ENCODE results near the gene ACSL6. TPM values are rescaled to one million over a fixed set of nuclear protein-coding genes. Genes with fewer than 3 reads are reported as not detected.

The ACSL6 gene
- total RNA-seq, 1 experiment from 2014 or later = 4.8 TPM

DNA sequence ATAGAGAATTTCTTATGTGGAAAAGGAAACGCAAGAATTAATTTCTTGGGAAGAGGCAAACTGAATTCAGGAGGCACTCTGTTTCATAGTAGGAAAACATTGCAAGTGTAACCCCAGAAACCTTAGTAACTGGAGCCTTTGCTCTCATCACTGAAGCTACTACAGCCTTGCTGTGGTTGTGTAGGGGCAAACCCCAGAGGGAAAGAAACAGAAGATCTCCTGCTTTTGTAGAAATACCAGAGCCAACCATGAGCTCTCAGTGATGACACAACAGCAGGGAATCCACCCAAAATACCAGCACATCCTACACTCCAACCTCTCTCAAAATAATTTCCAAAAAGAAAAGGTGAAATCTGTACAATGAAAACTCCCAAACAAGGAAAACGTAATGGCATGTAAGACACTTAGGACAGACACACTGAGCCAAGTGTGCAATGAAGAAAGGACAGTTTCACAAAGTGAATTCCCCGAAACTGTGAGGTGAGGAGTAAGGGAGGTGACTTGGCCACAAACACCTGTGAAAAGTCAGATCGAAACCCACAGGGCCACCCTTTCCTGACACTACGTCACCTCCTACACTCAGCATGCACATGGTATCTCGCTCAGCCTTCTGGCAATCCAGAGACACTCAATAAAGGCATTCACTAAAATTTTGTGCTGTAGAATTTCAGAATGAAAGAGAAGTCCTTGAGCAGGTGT, 8.5 kb upstream of the ACSL6 start:
- ChIA-PET POLR2A (interaction anchor here (0.6 kb wide), 1 partner anchor 274 kb away, joined by 4 read pairs; no protein-coding TSS in a partner anchor), CTCF (interaction anchor here (1.3 kb wide), 1 partner anchor 9 kb away, joined by 3 read pairs; the partner anchor contains the start of gene ACSL6)
- ATAC-seq (no peak), DNase-seq (ENCODE audit: low spot score) (no peak)
- no peak overlapping the region for H3K27ac Mint-ChIP-seq
- H3K9me3 Mint-ChIP-seq = no peaks in the 10 kb centered on the region
- peaks cover 8% of the 10 kb centered on the region; the same call in 1 of the 2 replicates for H3K4me1 Mint-ChIP-seq
- no peaks in the 10 kb centered on the region for H3K36me3 Mint-ChIP-seq
- no peak overlapping the region for H3K4me3 Mint-ChIP-seq
- TF ChIP-seq, protein P1, sequence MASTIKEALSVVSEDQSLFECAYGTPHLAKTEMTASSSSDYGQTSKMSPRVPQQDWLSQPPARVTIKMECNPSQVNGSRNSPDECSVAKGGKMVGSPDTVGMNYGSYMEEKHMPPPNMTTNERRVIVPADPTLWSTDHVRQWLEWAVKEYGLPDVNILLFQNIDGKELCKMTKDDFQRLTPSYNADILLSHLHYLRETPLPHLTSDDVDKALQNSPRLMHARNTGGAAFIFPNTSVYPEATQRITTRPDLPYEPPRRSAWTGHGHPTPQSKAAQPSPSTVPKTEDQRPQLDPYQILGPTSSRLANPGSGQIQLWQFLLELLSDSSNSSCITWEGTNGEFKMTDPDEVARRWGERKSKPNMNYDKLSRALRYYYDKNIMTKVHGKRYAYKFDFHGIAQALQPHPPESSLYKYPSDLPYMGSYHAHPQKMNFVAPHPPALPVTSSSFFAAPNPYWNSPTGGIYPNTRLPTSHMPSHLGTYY (CRISPR knock-in tag; IDR thresholded peaks at IDR 0.05) = no peak
- TF ChIP-seq, protein P2, sequence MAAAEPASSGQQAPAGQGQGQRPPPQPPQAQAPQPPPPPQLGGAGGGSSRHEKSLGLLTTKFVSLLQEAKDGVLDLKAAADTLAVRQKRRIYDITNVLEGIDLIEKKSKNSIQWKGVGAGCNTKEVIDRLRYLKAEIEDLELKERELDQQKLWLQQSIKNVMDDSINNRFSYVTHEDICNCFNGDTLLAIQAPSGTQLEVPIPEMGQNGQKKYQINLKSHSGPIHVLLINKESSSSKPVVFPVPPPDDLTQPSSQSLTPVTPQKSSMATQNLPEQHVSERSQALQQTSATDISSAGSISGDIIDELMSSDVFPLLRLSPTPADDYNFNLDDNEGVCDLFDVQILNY (CRISPR knock-in tag; IDR thresholded peaks at IDR 0.05) = no peak
- no peak for TF ChIP-seq ZNF317 (CRISPR knock-in tag; IDR thresholded peaks at IDR 0.05; ENCODE audit: borderline replicate concordance, low read depth)
- no peak for TF ChIP-seq SMAD4 (CRISPR knock-in tag; IDR thresholded peaks at IDR 0.05)
- TF ChIP-seq SMAD3 (CRISPR knock-in tag; IDR thresholded peaks at IDR 0.05; ENCODE audit: borderline replicate concordance) = no peak
- TF ChIP-seq, protein P3, sequence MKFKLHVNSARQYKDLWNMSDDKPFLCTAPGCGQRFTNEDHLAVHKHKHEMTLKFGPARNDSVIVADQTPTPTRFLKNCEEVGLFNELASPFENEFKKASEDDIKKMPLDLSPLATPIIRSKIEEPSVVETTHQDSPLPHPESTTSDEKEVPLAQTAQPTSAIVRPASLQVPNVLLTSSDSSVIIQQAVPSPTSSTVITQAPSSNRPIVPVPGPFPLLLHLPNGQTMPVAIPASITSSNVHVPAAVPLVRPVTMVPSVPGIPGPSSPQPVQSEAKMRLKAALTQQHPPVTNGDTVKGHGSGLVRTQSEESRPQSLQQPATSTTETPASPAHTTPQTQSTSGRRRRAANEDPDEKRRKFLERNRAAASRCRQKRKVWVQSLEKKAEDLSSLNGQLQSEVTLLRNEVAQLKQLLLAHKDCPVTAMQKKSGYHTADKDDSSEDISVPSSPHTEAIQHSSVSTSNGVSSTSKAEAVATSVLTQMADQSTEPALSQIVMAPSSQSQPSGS (CRISPR knock-in tag; IDR thresholded peaks at IDR 0.05; ENCODE audit: borderline replicate concordance, low read depth) = no peak
- TF ChIP-seq RELA (CRISPR knock-in tag; IDR thresholded peaks at IDR 0.05; ENCODE audit: borderline replicate concordance) = no peak
- TF ChIP-seq ZNF263 (CRISPR knock-in tag; IDR thresholded peaks at IDR 0.05; ENCODE audit: low read depth) = no peak
- no peak for TF ChIP-seq TP53 (CRISPR knock-in tag; IDR thresholded peaks at IDR 0.05)
- TF ChIP-seq, protein P4, sequence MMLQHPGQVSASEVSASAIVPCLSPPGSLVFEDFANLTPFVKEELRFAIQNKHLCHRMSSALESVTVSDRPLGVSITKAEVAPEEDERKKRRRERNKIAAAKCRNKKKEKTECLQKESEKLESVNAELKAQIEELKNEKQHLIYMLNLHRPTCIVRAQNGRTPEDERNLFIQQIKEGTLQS (CRISPR knock-in tag; conservative IDR thresholded peaks at IDR 0.05) = no peak
- TF ChIP-seq CBFB (CRISPR knock-in tag; IDR thresholded peaks at IDR 0.05; ENCODE audit: low read depth) = no peak
- TF ChIP-seq, protein P5, sequence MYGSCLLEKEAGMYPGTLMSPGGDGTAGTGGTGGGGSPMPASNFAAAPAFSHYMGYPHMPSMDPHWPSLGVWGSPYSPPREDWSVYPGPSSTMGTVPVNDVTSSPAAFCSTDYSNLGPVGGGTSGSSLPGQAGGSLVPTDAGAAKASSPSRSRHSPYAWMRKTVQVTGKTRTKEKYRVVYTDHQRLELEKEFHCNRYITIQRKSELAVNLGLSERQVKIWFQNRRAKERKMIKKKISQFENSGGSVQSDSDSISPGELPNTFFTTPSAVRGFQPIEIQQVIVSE (CRISPR knock-in tag; IDR thresholded peaks at IDR 0.05; ENCODE audit: borderline replicate concordance) = no peak
- TF ChIP-seq FOXP1 (CRISPR knock-in tag; IDR thresholded peaks at IDR 0.05; ENCODE audit: borderline replicate concordance) = no peak
- no peak for TF ChIP-seq SOX15 (CRISPR knock-in tag; IDR thresholded peaks at IDR 0.05)
- TF ChIP-seq, protein P6, sequence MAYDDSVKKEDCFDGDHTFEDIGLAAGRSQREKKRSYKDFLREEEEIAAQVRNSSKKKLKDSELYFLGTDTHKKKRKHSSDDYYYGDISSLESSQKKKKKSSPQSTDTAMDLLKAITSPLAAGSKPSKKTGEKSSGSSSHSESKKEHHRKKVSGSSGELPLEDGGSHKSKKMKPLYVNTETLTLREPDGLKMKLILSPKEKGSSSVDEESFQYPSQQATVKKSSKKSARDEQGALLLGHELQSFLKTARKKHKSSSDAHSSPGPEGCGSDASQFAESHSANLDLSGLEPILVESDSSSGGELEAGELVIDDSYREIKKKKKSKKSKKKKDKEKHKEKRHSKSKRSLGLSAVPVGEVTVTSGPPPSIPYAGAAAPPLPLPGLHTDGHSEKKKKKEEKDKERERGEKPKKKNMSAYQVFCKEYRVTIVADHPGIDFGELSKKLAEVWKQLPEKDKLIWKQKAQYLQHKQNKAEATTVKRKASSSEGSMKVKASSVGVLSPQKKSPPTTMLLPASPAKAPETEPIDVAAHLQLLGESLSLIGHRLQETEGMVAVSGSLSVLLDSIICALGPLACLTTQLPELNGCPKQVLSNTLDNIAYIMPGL (CRISPR knock-in tag; IDR thresholded peaks at IDR 0.05) = no peak
- TF ChIP-seq OVOL2 (CRISPR knock-in tag; IDR thresholded peaks at IDR 0.05; ENCODE audit: borderline replicate concordance) = no peak
- TF ChIP-seq, protein P7, sequence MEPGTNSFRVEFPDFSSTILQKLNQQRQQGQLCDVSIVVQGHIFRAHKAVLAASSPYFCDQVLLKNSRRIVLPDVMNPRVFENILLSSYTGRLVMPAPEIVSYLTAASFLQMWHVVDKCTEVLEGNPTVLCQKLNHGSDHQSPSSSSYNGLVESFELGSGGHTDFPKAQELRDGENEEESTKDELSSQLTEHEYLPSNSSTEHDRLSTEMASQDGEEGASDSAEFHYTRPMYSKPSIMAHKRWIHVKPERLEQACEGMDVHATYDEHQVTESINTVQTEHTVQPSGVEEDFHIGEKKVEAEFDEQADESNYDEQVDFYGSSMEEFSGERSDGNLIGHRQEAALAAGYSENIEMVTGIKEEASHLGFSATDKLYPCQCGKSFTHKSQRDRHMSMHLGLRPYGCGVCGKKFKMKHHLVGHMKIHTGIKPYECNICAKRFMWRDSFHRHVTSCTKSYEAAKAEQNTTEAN (CRISPR knock-in tag; IDR thresholded peaks at IDR 0.05) = no peak
- TF ChIP-seq, protein P8, sequence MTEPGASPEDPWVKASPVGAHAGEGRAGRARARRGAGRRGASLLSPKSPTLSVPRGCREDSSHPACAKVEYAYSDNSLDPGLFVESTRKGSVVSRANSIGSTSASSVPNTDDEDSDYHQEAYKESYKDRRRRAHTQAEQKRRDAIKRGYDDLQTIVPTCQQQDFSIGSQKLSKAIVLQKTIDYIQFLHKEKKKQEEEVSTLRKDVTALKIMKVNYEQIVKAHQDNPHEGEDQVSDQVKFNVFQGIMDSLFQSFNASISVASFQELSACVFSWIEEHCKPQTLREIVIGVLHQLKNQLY (CRISPR knock-in tag; IDR thresholded peaks at IDR 0.05) = no peak
- TF ChIP-seq, protein P9, sequence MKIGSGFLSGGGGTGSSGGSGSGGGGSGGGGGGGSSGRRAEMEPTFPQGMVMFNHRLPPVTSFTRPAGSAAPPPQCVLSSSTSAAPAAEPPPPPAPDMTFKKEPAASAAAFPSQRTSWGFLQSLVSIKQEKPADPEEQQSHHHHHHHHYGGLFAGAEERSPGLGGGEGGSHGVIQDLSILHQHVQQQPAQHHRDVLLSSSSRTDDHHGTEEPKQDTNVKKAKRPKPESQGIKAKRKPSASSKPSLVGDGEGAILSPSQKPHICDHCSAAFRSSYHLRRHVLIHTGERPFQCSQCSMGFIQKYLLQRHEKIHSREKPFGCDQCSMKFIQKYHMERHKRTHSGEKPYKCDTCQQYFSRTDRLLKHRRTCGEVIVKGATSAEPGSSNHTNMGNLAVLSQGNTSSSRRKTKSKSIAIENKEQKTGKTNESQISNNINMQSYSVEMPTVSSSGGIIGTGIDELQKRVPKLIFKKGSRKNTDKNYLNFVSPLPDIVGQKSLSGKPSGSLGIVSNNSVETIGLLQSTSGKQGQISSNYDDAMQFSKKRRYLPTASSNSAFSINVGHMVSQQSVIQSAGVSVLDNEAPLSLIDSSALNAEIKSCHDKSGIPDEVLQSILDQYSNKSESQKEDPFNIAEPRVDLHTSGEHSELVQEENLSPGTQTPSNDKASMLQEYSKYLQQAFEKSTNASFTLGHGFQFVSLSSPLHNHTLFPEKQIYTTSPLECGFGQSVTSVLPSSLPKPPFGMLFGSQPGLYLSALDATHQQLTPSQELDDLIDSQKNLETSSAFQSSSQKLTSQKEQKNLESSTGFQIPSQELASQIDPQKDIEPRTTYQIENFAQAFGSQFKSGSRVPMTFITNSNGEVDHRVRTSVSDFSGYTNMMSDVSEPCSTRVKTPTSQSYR (CRISPR knock-in tag; IDR thresholded peaks at IDR 0.05) = no peak
- TF ChIP-seq, protein P10, sequence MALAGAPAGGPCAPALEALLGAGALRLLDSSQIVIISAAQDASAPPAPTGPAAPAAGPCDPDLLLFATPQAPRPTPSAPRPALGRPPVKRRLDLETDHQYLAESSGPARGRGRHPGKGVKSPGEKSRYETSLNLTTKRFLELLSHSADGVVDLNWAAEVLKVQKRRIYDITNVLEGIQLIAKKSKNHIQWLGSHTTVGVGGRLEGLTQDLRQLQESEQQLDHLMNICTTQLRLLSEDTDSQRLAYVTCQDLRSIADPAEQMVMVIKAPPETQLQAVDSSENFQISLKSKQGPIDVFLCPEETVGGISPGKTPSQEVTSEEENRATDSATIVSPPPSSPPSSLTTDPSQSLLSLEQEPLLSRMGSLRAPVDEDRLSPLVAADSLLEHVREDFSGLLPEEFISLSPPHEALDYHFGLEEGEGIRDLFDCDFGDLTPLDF (CRISPR knock-in tag; IDR thresholded peaks at IDR 0.05) = no peak
- H3K27me3 Mint-ChIP-seq (ENCODE audit: low read depth) = no peaks in the 10 kb centered on the region
